K562 (cell line): ENCODE measurements around the gene COL1A2. TPM values are rescaled to one million over a fixed set of nuclear protein-coding genes. Genes with fewer than 3 reads are reported as not detected.

ENCODE experiments used
- BRD4 ChIP-seq: fragments of 200-600 bp; sonication (generic); IDR thresholded peaks from 2 replicates; pipeline ENCODE4 v1.6.1; 2017; ENCODE audit warnings: inconsistent platforms
- CBX5 ChIP-seq: IDR thresholded peaks from 2 replicates; pipeline ENCODE4 v1.6.1; 2014; ENCODE audit warnings: low read depth, borderline replicate concordance
- MAFG ChIP-seq: fragments of 450-650 bp; conservative IDR thresholded peaks from 2 replicates; pipeline ENCODE4 v1.6.1; 2016; ENCODE audit warnings: missing genetic modification characterization, missing compliant biosample characterization
- polyA plus RNA-seq, 8 experiments: library from polyadenylated mRNA; depleted of rRNA in 4 of 8; stranded (reverse) in 5 of 8; unstranded in 3 of 8; fragments of >200 nt; fragmentation: Nextera tagmentation in 2 of 8; fragmentation: Illumina TruSeq in 1 of 8; extraction: Ambion mirVana in 2 of 8; extraction: Trizol in 1 of 8; gene quantifications; 2 replicates each; pipeline versions ENCODE4 v1.2.1 to v1.2.3, GENCODE V29; 2011 to 2014; ENCODE audit warnings: inconsistent platforms in 1 of 8, missing spikeins in 1 of 8
- total RNA-seq, 7 experiments: library from RNA; depleted of rRNA in 6 of 7; stranded (reverse); fragments of >200 nt in 6 of 7; fragmentation: Illumina TruSeq in 2 of 7; extraction: Trizol in 2 of 7; gene quantifications; 2 replicates each; pipeline versions ENCODE4 v1.2.1 to v1.2.3, GENCODE V29; 2011 to 2021; ENCODE audit warnings: low replicate concordance in 1 of 7
- TF ChIP-seq, protein P1 (sequence below), 3 experiments: fragments of 200-800 bp in 1 of 3; fragments of 250-450 bp in 1 of 3; fragments of 450-650 bp in 1 of 3; sonication (Bioruptor Pico) in 1 of 3; sonication (Bioruptor generic) in 1 of 3; formaldehyde crosslinking in 1 of 3; IDR thresholded peaks; 2 replicates each; pipeline versions ENCODE4 v1.6.1 to v1.8.0; 2016 to 2022; ENCODE audit warnings: mild to moderate bottlenecking in 2 of 3, missing genetic modification characterization in 2 of 3, missing compliant biosample characterization in 1 of 3, moderate library complexity in 1 of 3
- TF ChIP-seq, protein P2 (sequence below): fragments of 250-450 bp; sonication (Bioruptor Pico); IDR thresholded peaks from 2 replicates; pipeline ENCODE4 v1.8.0; 2022; ENCODE audit warnings: inconsistent platforms
- TF ChIP-seq, protein P3 (sequence below): fragments of 250-450 bp; sonication (Bioruptor Pico); IDR thresholded peaks from 2 replicates; pipeline ENCODE4 v1.6.1; 2021; ENCODE audit warnings: mild to moderate bottlenecking

Gene COL1A2
- total and polyA plus RNA-seq, 9 of the 15 experiments (the other 6 are each of a cell fraction or from before 2014, with no cell fraction given), result 0.94 to 11.6 (median 1.7) TPM

DNA sequence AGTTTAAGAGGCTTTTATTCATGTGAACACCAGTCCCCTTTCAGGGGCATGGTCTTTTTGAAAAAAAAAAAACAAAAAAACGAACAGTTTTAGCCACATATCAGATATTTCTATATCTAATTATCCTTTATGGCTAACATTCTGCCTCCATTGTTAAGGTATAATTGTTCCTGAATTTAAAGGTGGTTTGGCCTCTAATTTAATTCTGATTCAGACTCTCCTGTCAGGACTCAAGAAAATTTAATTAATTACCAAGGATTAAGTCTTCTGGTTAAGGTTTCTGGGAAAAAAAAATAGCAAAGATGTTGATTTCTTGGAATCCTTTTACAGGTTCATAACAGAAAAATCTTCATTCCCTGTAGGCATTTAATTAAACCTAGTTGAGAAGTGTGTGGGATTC lies 27.4 kb downstream of the COL1A2 start (continued):
- TF ChIP-seq, protein P1, sequence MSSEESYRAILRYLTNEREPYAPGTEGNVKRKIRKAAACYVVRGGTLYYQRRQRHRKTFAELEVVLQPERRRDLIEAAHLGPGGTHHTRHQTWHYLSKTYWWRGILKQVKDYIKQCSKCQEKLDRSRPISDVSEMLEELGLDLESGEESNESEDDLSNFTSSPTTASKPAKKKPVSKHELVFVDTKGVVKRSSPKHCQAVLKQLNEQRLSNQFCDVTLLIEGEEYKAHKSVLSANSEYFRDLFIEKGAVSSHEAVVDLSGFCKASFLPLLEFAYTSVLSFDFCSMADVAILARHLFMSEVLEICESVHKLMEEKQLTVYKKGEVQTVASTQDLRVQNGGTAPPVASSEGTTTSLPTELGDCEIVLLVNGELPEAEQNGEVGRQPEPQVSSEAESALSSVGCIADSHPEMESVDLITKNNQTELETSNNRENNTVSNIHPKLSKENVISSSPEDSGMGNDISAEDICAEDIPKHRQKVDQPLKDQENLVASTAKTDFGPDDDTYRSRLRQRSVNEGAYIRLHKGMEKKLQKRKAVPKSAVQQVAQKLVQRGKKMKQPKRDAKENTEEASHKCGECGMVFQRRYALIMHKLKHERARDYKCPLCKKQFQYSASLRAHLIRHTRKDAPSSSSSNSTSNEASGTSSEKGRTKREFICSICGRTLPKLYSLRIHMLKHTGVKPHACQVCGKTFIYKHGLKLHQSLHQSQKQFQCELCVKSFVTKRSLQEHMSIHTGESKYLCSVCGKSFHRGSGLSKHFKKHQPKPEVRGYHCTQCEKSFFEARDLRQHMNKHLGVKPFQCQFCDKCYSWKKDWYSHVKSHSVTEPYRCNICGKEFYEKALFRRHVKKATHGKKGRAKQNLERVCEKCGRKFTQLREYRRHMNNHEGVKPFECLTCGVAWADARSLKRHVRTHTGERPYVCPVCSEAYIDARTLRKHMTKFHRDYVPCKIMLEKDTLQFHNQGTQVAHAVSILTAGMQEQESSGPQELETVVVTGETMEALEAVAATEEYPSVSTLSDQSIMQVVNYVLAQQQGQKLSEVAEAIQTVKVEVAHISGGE (CRISPR knock-in tag; IDR thresholded peaks at IDR 0.05), result no peak
- no peak for TF ChIP-seq BRD4
- TF ChIP-seq, protein P2, sequence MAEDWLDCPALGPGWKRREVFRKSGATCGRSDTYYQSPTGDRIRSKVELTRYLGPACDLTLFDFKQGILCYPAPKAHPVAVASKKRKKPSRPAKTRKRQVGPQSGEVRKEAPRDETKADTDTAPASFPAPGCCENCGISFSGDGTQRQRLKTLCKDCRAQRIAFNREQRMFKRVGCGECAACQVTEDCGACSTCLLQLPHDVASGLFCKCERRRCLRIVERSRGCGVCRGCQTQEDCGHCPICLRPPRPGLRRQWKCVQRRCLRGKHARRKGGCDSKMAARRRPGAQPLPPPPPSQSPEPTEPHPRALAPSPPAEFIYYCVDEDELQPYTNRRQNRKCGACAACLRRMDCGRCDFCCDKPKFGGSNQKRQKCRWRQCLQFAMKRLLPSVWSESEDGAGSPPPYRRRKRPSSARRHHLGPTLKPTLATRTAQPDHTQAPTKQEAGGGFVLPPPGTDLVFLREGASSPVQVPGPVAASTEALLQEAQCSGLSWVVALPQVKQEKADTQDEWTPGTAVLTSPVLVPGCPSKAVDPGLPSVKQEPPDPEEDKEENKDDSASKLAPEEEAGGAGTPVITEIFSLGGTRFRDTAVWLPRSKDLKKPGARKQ (CRISPR knock-in tag), result no peak
- TF ChIP-seq, protein P3, sequence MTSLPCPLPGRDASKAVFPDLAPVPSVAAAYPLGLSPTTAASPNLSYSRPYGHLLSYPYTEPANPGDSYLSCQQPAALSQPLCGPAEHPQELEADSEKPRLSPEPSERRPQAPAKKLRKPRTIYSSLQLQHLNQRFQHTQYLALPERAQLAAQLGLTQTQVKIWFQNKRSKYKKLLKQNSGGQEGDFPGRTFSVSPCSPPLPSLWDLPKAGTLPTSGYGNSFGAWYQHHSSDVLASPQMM (CRISPR knock-in tag), result no peak
- no peak for TF ChIP-seq CBX5
- no peak for TF ChIP-seq MAFG (tag)
